DND-41 (cell line): Measurements from ENCODE around the gene EREG.

Experiments
- EZH2 ChIP-seq: IDR thresholded peaks from 3 replicates; pipeline ENCODE4 v1.6.1; 2012; ENCODE audit warnings: borderline replicate concordance, low read depth, mild to moderate bottlenecking, moderate library complexity, low read length, inconsistent platforms; ENCODE audit not compliant: severe bottlenecking
- TF ChIP-seq, protein P1 (sequence below): IDR thresholded peaks from 2 replicates; pipeline ENCODE4 v1.5.1; 2012; ENCODE audit warnings: borderline replicate concordance, low read length, moderate library complexity, mild to moderate bottlenecking; ENCODE audit not compliant: poor library complexity, severe bottlenecking; ENCODE audit errors: extremely low read depth

DNA sequence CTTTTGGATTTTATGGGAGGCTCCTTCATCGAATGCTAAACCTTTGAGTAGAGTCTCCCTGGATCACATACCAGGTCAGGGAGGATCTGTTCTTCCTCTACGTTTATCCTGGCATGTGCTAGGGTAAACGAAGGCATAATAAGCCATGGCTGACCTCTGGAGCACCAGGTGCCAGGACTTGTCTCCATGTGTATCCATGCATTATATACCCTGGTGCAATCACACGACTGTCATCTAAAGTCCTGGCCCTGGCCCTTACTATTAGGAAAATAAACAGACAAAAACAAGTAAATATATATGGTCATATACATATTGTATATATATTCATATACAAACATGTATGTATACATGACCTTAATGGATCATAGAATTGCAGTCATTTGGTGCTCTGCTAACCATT lies 21.2 kb downstream of the EREG start:
- TF ChIP-seq, protein P1, sequence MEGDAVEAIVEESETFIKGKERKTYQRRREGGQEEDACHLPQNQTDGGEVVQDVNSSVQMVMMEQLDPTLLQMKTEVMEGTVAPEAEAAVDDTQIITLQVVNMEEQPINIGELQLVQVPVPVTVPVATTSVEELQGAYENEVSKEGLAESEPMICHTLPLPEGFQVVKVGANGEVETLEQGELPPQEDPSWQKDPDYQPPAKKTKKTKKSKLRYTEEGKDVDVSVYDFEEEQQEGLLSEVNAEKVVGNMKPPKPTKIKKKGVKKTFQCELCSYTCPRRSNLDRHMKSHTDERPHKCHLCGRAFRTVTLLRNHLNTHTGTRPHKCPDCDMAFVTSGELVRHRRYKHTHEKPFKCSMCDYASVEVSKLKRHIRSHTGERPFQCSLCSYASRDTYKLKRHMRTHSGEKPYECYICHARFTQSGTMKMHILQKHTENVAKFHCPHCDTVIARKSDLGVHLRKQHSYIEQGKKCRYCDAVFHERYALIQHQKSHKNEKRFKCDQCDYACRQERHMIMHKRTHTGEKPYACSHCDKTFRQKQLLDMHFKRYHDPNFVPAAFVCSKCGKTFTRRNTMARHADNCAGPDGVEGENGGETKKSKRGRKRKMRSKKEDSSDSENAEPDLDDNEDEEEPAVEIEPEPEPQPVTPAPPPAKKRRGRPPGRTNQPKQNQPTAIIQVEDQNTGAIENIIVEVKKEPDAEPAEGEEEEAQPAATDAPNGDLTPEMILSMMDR: no peak
- no peak for TF ChIP-seq EZH2
